ENCODE measurements around the gene RIMBP2.

RIMBP2 gene

DNA sequence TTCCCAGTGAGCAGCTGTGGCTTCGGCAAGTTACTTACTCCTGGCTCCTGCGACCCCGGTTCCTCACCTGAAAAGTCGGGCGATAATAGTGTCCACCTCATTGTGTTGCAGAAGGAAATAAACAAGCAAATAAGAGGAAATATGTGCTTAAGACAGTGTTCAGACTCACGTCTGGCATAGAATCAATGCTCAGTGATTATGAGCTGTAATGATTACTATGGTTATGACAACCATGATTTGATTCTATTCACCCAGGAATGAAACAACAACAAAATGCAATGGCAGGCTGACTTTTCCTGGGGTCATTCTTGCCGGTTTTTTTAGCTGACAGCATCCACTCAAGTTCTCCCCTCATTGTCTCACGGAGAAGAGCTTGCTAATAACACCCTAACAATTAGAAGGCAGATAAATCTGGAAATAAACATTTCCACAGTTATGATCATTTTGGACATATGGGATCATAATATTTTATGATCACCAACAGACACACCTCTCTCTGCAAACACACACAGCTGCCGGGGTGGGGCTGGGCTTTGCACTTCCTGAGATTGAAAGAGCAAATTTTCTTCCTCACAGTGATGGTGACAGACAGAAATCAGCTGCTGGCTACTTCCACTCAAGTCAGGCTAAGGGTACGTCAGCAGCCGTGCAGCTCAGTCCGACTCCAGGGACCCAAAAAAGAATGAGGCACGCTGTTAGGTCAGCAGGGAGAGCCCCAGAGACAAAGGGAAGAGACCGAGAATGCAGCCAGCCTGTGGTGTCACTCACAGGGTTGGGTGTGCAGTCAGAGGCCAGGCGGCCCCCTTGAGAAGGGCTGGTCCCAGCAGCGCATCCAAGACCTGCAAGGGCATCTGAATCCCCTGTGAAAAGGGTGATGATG, 158.0 kb downstream of the RIMBP2 start:
- Histone ChIP-seq H2AFZ (no peak overlapping the region), H3K4me2 (ENCODE audit: low read length) (no peak overlapping the region), H3K27me3 (ENCODE audit: control insufficient read depth, insufficient read depth, low read length) (no peaks in the 10 kb centered on the region), H3K9ac (no peak overlapping the region), H3K27ac (no peak overlapping the region), H3K4me1 (peaks cover 2% of the 10 kb centered on the region), H3K9me3 (ENCODE audit: control insufficient read depth, low read length) (no peaks in the 10 kb centered on the region), H3K36me3 (ENCODE audit: control insufficient read depth, insufficient read depth, low read length) (no peaks in the 10 kb centered on the region), H3K4me3 (ENCODE audit: low read depth, low read length) (no peak overlapping the region), H3K79me2 (peaks cover 5% of the 10 kb centered on the region)
- TF ChIP-seq, protein P1, sequence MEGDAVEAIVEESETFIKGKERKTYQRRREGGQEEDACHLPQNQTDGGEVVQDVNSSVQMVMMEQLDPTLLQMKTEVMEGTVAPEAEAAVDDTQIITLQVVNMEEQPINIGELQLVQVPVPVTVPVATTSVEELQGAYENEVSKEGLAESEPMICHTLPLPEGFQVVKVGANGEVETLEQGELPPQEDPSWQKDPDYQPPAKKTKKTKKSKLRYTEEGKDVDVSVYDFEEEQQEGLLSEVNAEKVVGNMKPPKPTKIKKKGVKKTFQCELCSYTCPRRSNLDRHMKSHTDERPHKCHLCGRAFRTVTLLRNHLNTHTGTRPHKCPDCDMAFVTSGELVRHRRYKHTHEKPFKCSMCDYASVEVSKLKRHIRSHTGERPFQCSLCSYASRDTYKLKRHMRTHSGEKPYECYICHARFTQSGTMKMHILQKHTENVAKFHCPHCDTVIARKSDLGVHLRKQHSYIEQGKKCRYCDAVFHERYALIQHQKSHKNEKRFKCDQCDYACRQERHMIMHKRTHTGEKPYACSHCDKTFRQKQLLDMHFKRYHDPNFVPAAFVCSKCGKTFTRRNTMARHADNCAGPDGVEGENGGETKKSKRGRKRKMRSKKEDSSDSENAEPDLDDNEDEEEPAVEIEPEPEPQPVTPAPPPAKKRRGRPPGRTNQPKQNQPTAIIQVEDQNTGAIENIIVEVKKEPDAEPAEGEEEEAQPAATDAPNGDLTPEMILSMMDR (IDR thresholded peaks at IDR 0.05) = no peak

DNA sequence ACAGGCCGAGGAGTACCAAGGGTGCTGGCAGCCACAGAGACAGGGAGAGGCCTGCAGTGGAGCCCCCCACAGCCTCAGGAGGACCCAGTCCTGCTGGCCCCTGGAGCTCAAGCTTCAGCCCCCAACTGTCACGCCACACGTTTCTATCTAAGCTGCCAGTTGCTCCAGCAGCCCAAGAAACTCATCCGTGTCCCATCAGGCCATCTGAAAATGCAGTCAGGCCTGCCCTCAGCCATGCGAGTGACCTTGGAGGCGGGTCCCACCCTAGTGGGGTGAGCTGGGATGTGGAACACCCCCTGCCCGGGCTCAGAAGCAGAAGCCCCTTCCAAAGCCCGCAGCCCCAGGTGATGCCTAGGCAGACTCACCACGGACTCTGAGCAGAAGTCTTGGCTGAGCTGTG, 158.9 kb downstream of the RIMBP2 start:
- TF ChIP-seq, protein P1 (IDR thresholded peaks at IDR 0.05) = no peak
- Histone ChIP-seq H2AFZ (no peak overlapping the region), H3K27me3 (ENCODE audit: control insufficient read depth, insufficient read depth, low read length) (no peaks in the 10 kb centered on the region)

DNA sequence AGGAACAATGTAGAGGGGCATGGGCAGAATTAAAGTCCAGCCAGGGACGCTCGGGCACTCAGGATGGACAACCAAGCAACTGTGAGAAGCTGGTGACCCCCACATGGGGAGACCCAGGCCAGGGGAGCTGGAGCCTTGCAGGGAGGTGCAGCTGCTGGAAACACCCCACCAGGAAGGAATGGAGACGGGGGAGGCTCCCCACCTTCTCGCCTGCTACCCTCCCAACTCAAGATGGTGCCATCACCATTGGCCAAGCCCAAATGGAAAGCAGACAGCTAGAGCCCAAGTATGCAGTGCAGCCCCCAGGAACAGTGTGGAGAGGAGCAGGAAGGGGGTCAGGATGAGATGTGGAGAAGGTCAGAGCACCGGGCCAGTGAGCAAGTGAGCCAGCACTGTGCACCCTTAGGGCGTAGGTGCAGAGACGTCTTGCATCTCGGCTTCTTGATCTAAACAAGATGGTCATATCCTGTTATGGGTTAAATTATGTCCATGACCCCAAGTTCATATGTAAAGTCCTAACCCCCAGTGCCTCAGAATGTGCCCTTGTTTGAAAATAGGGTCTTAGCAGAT, 159.5 kb downstream of the RIMBP2 start:
- H3K36me3 ChIP-seq (ENCODE audit: control insufficient read depth, insufficient read depth, low read length) = no peaks in the 10 kb centered on the region
- H3K27me3 ChIP-seq (ENCODE audit: control insufficient read depth, insufficient read depth, low read length) = no peaks in the 10 kb centered on the region
- no peak overlapping the region for H3K4me3 ChIP-seq (ENCODE audit: low read depth, low read length)
- H3K9me3 ChIP-seq (ENCODE audit: control insufficient read depth, low read length) = no peaks in the 10 kb centered on the region
- TF ChIP-seq, protein P1 (IDR thresholded peaks at IDR 0.05) = no peak
- no peak overlapping the region for H2AFZ ChIP-seq
- H3K9ac ChIP-seq = no peak overlapping the region
- no peak overlapping the region for H3K4me2 ChIP-seq (ENCODE audit: low read length)
- peaks cover 5% of the 10 kb centered on the region for H3K79me2 ChIP-seq
- no peaks in the 10 kb centered on the region for H3K4me1 ChIP-seq
- no peak overlapping the region for H3K27ac ChIP-seq

More for the DNA sequence above, 158.9 kb downstream of the RIMBP2 start:
- Histone ChIP-seq H3K4me2 (ENCODE audit: low read length) (no peak overlapping the region), H3K4me1 (no peaks in the 10 kb centered on the region), H3K36me3 (ENCODE audit: control insufficient read depth, insufficient read depth, low read length) (no peaks in the 10 kb centered on the region), H3K27ac (no peak overlapping the region), H3K9me3 (ENCODE audit: control insufficient read depth, low read length) (no peaks in the 10 kb centered on the region), H3K9ac (no peak overlapping the region), H3K79me2 (peaks cover 5% of the 10 kb centered on the region), H3K4me3 (ENCODE audit: low read depth, low read length) (no peak overlapping the region)

DNA sequence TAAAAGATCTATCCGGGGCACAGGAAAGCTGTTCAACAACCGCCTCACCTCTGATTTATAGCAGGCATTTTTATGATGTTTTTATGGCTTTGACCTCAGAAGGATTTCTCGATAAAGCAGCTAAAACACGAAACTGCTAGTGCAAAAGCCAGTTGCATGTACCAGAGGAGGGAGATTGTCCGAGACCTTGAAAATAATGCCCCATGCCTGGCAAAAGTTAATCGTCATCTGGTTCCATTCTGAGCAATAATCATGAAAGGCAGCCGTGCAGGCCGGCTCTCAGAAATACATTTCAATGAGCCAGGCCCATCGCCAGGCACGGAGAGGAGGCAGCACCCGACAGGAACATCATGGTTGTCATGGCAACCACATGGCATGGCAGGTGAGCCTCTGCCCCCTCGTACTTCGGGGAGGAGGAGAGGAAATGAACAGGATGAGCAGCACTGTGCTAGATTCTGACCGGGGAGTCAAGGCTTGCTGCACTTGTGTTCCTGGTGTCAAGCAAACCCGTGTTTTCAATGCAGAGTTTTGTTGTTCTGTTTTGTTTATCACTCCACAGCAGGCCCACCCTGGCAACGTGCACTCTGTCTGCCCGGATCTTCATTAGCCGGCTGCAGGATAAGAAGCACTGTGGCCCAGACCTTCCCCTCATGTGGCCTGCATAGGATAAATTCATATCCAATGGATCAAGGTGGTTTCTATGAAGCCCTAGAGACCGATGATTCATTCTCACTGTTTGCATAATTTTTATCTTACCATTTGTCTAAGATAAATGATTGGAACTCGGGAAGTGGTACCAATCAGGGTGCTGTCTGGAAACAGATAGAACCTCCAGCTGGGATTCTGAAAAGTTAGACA, 160.2 kb downstream of the RIMBP2 start:
- Histone ChIP-seq H3K27me3 (ENCODE audit: control insufficient read depth, insufficient read depth, low read length) (no peaks in the 10 kb centered on the region), H3K79me2 (peaks cover 5% of the 10 kb centered on the region), H2AFZ (no peak overlapping the region), H3K27ac (no peak overlapping the region), H3K4me1 (no peaks in the 10 kb centered on the region), H3K4me2 (ENCODE audit: low read length) (no peak overlapping the region), H3K4me3 (ENCODE audit: low read depth, low read length) (no peak overlapping the region), H3K9ac (no peak overlapping the region), H3K36me3 (ENCODE audit: control insufficient read depth, insufficient read depth, low read length) (no peaks in the 10 kb centered on the region), H3K9me3 (ENCODE audit: control insufficient read depth, low read length) (no peaks in the 10 kb centered on the region)
- TF ChIP-seq, protein P1 (IDR thresholded peaks at IDR 0.05) = no peak

All from parathyroid adenoma (tissue), 2 donors.